ENCODE results near the gene RIN3. TPM values are rescaled to one million over a fixed set of nuclear protein-coding genes. Genes with fewer than 3 reads are reported as not detected.
A peak's percentile ranks its signal among the peaks of the same experiment; 100 is the strongest.

The RIN3 gene
- polyA plus RNA-seq, 1 experiment, result 8.2 TPM

DNA sequence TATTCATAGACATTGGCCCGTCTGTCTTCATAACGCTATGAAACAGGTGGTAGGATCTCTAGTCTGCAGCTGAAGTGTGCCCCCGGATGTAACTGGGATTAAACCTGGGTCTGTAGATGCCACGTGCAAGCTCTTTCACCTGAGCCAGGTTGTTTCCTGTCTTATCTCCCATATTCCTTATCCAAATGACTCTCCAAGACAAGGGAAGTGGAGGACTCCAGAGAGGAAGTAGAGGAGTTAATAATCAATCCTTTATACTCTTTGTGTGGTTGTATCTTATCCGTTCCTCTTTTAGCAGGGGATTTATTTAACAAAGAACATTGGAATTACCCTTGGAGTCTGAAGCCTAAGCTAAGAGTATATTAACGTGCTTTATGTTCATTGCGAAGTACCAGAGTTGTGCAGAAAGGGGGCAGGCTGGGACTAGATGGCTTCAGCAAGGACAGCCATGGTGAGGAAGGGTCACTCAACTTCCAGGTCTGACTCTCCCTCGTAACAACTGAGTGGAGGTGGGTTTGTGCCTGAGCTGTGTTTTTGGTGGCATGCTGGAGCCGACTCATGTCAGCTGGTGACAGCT, 82.8 kb downstream of the RIN3 start:
- no peak for DNase-seq (ENCODE audit: low read depth)
- Histone ChIP-seq H3K4me3 (ENCODE audit: low read depth, low read length) (no peak overlapping the region), H3K27me3 (ENCODE audit: control insufficient read depth, insufficient read depth, low read length) (no peaks in the 10 kb centered on the region), H3K36me3 (ENCODE audit: control insufficient read depth, insufficient read depth, low read length) (no peaks in the 10 kb centered on the region)
- TF ChIP-seq CTCF (IDR thresholded peaks at IDR 0.05; ENCODE audit: insufficient read depth, low read depth, low read length), result no peak
- ChIA-PET POLR2A (no interaction called here), CTCF (no interaction called here)

- ChIA-PET POLR2A (no interaction called here), CTCF (interaction anchor here (0.6 to 2.6 kb wide), 3 partner anchors 8 to 30 kb away, joined by 3 to 13 read pairs (median 3); no protein-coding TSS in a partner anchor)
- Histone ChIP-seq H3K4me3 (ENCODE audit: low read depth, low read length) (no peak overlapping the region), H3K27me3 (ENCODE audit: control insufficient read depth, insufficient read depth, low read length) (no peaks in the 10 kb centered on the region), H3K36me3 (ENCODE audit: control insufficient read depth, insufficient read depth, low read length) (no peaks in the 10 kb centered on the region)
- TF ChIP-seq CTCF (IDR thresholded peaks at IDR 0.05; ENCODE audit: insufficient read depth, low read depth, low read length), result no peak
- no peak for DNase-seq (ENCODE audit: low read depth)
Measured at GRCh38 chr14:92597906-92598905, 84.6 kb downstream of the RIN3 start.

DNA sequence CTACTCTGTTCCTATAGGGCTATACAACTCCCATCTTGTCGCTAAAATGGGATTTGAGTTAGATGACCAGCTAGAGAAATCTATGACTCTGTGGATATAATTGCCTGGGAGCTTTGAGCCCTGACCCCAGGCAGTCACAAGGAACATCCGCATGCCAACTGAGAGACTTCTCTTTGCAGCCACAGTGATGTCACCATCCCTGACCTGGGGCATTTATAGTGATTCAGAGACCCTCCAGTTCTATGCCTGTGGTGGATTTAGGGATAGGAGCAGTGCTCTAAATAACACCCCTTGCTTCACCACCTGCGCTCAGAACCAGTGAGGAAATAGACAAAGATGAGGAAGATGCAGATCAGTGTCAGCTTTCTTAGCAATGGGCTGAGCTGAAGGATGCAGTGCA, 86.2 kb downstream of the RIN3 start:
- Histone ChIP-seq H3K36me3 (ENCODE audit: control insufficient read depth, insufficient read depth, low read length) (no peaks in the 10 kb centered on the region), H3K27me3 (ENCODE audit: control insufficient read depth, insufficient read depth, low read length) (no peaks in the 10 kb centered on the region), H3K4me3 (ENCODE audit: low read depth, low read length) (no peak overlapping the region)
- no peak for DNase-seq (ENCODE audit: low read depth)
- POLR2A ChIA-PET, result no interaction called here
- TF ChIP-seq CTCF (IDR thresholded peaks at IDR 0.05; ENCODE audit: insufficient read depth, low read depth, low read length), result no peak
- CTCF ChIA-PET, result interaction anchor here (0.7 to 2.7 kb wide), 4 partner anchors 10 to 109 kb away, joined by 3 to 13 read pairs (median 5); no protein-coding TSS in a partner anchor

DNA sequence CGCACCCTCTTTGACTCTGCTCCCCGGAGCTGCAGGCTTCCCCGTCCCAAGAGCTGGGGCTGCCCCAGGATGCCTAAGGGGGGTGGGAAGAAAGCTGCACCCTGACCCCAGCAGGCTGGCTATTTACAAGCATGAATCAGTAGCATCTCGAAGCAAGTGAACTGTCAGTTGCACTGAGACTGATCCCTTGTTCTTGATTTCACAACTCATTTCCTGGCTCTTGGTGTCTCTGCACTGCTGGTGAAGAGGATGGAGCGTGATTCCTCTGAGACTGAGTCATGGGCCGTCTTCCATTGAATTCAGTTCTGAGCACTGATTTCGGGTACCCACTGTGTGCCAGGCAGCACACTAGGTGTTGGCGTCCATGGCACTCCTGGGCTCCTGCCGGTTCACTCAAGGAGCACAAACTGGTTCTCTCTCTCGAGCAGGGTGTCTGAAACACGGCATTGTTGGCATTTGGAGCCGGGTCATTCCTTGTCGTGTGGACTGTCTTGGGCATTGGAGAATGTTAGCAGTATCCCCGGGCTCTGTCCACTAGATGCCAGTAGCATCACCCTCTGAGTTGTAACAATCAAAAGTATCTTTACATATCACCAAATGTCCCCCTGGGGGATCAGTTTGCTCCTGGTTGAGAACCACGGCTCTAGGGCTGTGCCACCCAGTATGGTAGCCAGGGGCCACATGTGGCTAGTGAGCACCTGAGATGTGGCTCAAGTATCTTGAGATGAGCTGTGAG, 86.9 kb downstream of the RIN3 start:
- H3K36me3 ChIP-seq (ENCODE audit: control insufficient read depth, insufficient read depth, low read length), result no peaks in the 10 kb centered on the region
- DNase-seq (ENCODE audit: low read depth), result peak; percentile 59
- peak; percentile 24; the same call in 1 of the 2 replicates for TF ChIP-seq CTCF (IDR thresholded peaks at IDR 0.05; ENCODE audit: insufficient read depth, low read depth, low read length)
- no peak overlapping the region for H3K4me3 ChIP-seq (ENCODE audit: low read depth, low read length)
- no peaks in the 10 kb centered on the region for H3K27me3 ChIP-seq (ENCODE audit: control insufficient read depth, insufficient read depth, low read length)
- ChIA-PET POLR2A (no interaction called here), CTCF (interaction anchor here (0.7 to 2.7 kb wide), 5 partner anchors 11 to 109 kb away, joined by 3 to 13 read pairs (median 3); no protein-coding TSS in a partner anchor)

All from BJ (cell line).